Fibroblast of the aortic adventitia (primary cell): Measurements from ENCODE around the gene RBM22. TPM values are rescaled to one million over a fixed set of nuclear protein-coding genes. Genes with fewer than 3 reads are reported as not detected.

Experiments used
- DNase-seq: peaks from one replicate; pipeline ENCODE4 v3.0.0-alpha.2; 2010; ENCODE audit warnings: low read depth
- H3K4me3 ChIP-seq: 2 replicates; pipeline ENCODE4 v1.5.1; 2011; ENCODE audit warnings: low read depth, mild to moderate bottlenecking, control low read depth, low read length, moderate library complexity
- total RNA-seq: library from RNA; depleted of rRNA; stranded (reverse); fragments of >200 nt; gene quantifications from 2 replicates; pipeline ENCODE4 v1.2.3, GENCODE V29; 2012; ENCODE audit warnings: low replicate concordance
- TF ChIP-seq, protein P1 (sequence below): IDR thresholded peaks from 2 replicates; pipeline ENCODE4 v1.5.1; 2011; ENCODE audit warnings: mild to moderate bottlenecking, low read length, control low read depth, inconsistent platforms; ENCODE audit not compliant: insufficient read depth

Gene RBM22
- total RNA-seq, 1 donor, result 35.7 TPM

DNA sequence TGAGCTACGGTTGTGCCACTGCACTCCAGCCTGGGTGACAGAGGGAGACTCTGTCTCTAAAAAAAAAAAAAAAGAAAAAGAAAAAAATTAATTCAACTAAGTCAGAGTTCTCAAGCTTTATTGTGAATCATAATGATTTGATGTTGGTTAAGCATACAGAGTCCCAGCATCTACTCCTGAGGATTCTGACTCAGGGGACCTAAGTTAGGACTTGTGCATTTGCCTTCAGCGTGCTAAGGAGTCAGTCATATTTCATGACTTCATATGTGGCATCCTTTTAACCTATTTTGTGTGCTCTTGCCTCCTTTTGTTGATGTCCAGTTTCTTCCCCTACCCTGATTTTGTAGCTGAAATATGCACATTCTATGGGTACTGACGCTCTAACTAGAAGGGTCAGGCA lies 36.9 kb downstream of the RBM22 start:
- DNase-seq, result no peak
- TF ChIP-seq, protein P1, sequence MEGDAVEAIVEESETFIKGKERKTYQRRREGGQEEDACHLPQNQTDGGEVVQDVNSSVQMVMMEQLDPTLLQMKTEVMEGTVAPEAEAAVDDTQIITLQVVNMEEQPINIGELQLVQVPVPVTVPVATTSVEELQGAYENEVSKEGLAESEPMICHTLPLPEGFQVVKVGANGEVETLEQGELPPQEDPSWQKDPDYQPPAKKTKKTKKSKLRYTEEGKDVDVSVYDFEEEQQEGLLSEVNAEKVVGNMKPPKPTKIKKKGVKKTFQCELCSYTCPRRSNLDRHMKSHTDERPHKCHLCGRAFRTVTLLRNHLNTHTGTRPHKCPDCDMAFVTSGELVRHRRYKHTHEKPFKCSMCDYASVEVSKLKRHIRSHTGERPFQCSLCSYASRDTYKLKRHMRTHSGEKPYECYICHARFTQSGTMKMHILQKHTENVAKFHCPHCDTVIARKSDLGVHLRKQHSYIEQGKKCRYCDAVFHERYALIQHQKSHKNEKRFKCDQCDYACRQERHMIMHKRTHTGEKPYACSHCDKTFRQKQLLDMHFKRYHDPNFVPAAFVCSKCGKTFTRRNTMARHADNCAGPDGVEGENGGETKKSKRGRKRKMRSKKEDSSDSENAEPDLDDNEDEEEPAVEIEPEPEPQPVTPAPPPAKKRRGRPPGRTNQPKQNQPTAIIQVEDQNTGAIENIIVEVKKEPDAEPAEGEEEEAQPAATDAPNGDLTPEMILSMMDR, result no peak
- H3K4me3 ChIP-seq, result no peak overlapping the region

DNA sequence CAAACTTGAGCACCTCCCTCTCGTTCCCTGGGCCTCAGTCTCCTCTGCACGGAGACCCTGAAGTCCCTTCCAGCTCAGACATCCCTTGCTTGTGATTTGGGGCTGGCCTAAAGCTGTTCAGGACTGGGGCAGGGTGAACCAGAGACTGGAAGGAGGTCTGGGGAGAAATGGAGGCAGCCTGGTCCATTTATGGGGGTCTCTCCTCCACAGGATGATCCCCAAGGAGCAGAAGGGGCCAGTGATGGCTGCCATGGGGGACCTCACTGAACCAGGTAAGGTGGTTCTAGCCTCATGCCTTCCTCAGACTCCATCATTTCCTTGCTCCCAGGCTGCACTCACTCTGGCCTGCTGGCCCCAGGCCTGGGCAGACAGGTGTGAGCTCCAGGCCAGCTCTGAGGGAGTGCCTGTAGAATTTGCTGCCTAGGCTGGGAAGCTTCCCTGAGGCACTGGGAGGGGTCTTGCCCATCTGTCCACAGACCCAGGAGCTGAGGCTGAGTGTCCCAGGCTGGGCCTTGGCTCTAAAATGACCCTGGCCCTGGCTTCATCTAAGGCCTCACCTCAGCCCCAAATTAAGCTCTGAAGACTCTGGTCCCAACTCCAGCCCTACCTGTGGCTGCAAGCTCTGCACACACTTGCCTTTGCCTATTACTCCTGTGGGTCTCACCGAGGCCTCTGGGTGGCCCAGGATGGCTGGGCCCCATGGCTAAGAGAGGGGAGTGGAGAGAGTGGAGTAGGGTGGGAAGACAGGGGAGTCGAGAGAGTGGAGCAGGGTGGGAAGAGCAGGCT lies 37.9 kb downstream of the RBM22 start:
- TF ChIP-seq, protein P1, result no peak
- no peak for DNase-seq
- no peak overlapping the region for H3K4me3 ChIP-seq

GRCh38 chr5:150661821-150662596 lies 38.9 kb downstream of the RBM22 start:
- no peak overlapping the region for H3K4me3 ChIP-seq
- TF ChIP-seq, protein P1, result no peak
- no peak for DNase-seq

- no peak within 1 kb of the TSS for H3K4me3 ChIP-seq
- no peak for DNase-seq
- TF ChIP-seq, protein P1, result no peak
Measured at GRCh38 chr5:150661086-150661485, 39.8 kb downstream of the RBM22 start, which contains the start of gene MYOZ3. Gene MYOZ3, plus strand, starts transcription at chr5:150661251. Its CDS starts 1,691 bp downstream, at chr5:150662942.

- TF ChIP-seq, protein P1, result no peak
- DNase-seq, result no peak
- no peak overlapping the region for H3K4me3 ChIP-seq
Measured at GRCh38 chr5:150660108-150660831, 40.6 kb downstream of the RBM22 start.

GRCh38 chr5:150659360-150660107 lies 41.3 kb downstream of the RBM22 start:
- TF ChIP-seq, protein P1, result no peak
- DNase-seq, result no peak

More at GRCh38 chr5:150659360-150660107, 41.3 kb downstream of the RBM22 start:
- H3K4me3 ChIP-seq, result no peak overlapping the region
